Panc1 (cell line): Measurements from ENCODE around the gene FRMPD1. TPM values are rescaled to one million over a fixed set of nuclear protein-coding genes. Genes with fewer than 3 reads are reported as not detected.

ENCODE experiments used
- ATAC-seq: fragments of 200-7000 bp; cut with Tn5 transposase; 2 replicates; pipeline ENCODE4 v1.9.1; 2020; ENCODE audit warnings: mild to moderate bottlenecking, moderate library complexity
- BruUV-seq: library from RNA; stranded (reverse); fragments of 400-500 nt; replicated peaks from 2 replicates; lab custom pipeline; 2021; lab: Mats Ljungman, UMichigan
- CTCF ChIA-PET: fragments of 300-600 bp; sonication (Branson Sonifier 250); formaldehyde crosslinking; loops from one replicate; lab custom pipeline; 2022; ENCODE audit warnings: antibody characterized with exemption; lab: Charles Lee
- POLR2A ChIA-PET: fragments of 300-600 bp; sonication (Branson Sonifier 250); formaldehyde crosslinking; loops from one replicate; lab custom pipeline; 2022; ENCODE audit warnings: antibody characterized with exemption; lab: Charles Lee
- DNase-seq: peaks from one replicate; pipeline ENCODE4 v3.0.0-alpha.2; 2010; ENCODE audit warnings: low read depth, low spot score
- H3K27ac ChIP-seq: 2 replicates; pipeline ENCODE4 v1.5.1; 2011; ENCODE audit warnings: mild to moderate bottlenecking, low read length, inconsistent platforms
- H3K27me3 ChIP-seq: fragments of 200-500 bp; sonication (Bioruptor generic); 2 replicates; pipeline ENCODE4 v1.6.0; 2014; ENCODE audit warnings: low read length, inconsistent platforms; ENCODE audit not compliant: control insufficient read depth, insufficient read depth
- H3K36me3 ChIP-seq: fragments of 200-500 bp; sonication (Bioruptor generic); 2 replicates; pipeline ENCODE4 v1.5.1; 2014; ENCODE audit warnings: inconsistent platforms, mild to moderate bottlenecking, low read length, moderate library complexity; ENCODE audit not compliant: control insufficient read depth, insufficient read depth
- H3K4me1 ChIP-seq: 2 replicates; pipeline ENCODE4 v1.5.1; 2011; ENCODE audit warnings: inconsistent platforms, mild to moderate bottlenecking, low read length, moderate library complexity; ENCODE audit not compliant: control insufficient read depth, insufficient read depth
- H3K4me3 ChIP-seq, 2 experiments: 2 replicates each; pipeline ENCODE4 v1.5.1; 2011 to 2012; ENCODE audit warnings: low read depth in 2 of 2, low read length in 2 of 2, mild to moderate bottlenecking in 2 of 2, inconsistent platforms in 1 of 2, moderate library complexity in 1 of 2
- H3K9me3 ChIP-seq: fragments of 200-500 bp; sonication (Bioruptor generic); 2 replicates; pipeline ENCODE4 v1.5.1; 2014; ENCODE audit warnings: low read depth, mild to moderate bottlenecking, inconsistent platforms, low read length, moderate library complexity; ENCODE audit not compliant: control insufficient read depth, insufficient read depth
- POLR2AphosphoS5 ChIP-seq: IDR thresholded peaks from 2 replicates; pipeline ENCODE4 v1.6.1; 2012; ENCODE audit warnings: mild to moderate bottlenecking, low read depth, low read length, moderate library complexity
- SIN3A ChIP-seq: IDR thresholded peaks from 2 replicates; pipeline ENCODE4 v1.6.1; 2012; ENCODE audit warnings: low read depth, mild to moderate bottlenecking, low read length, moderate library complexity, borderline replicate concordance; ENCODE audit not compliant: insufficient read depth
- TCF7L2 ChIP-seq: IDR thresholded peaks from 2 replicates; pipeline ENCODE4 v1.6.1; 2011; ENCODE audit warnings: mild to moderate bottlenecking, low read depth, low read length, inconsistent platforms
- in situ Hi-C: cut with HindIII; loops from 2 replicates; pipeline ENCODE4 v1.10.0; 2016; ENCODE audit warnings: low sequenced_read_pairs, low pct_unique_long_range_greater_than_20kb
- intact Hi-C: fragments of 100-400 bp; cut with micrococcal nuclease; formaldehyde crosslinking; loops from one replicate; pipeline ENCODE4 v1.10.0; 2022; ENCODE audit not compliant: unreplicated experiment
- total RNA-seq: library from RNA; stranded (reverse); gene quantifications from one replicate; pipeline ENCODE4 v1.2.1, GENCODE V29; 2021; ENCODE audit not compliant: unreplicated experiment
- TF ChIP-seq, protein P1 (sequence below): fragments of 450-650 bp; IDR thresholded peaks from 2 replicates; pipeline ENCODE4 v1.5.1; 2017; ENCODE audit warnings: mild to moderate bottlenecking
- TF ChIP-seq, protein P2 (sequence below), 2 experiments: IDR thresholded peaks; 2 replicates each; pipeline ENCODE4 v1.6.1; 2011 to 2012; ENCODE audit warnings: low read depth in 2 of 2, control low read depth in 1 of 2, low read length in 1 of 2, mild to moderate bottlenecking in 1 of 2, moderate library complexity in 1 of 2; ENCODE audit not compliant: insufficient read depth in 1 of 2

Gene FRMPD1
- total RNA-seq, 1 experiment from 2014 or later, result 0.21 TPM

GRCh38 chr9:37715991-37716505 lies 65.3 kb downstream of the FRMPD1 start:
- Histone ChIP-seq H3K36me3 (no peaks in the 10 kb centered on the region), H3K27me3 (peaks cover 10% of the 10 kb centered on the region; the same call in 1 of the 2 replicates), H3K4me1 (no peaks in the 10 kb centered on the region), H3K27ac (no peak overlapping the region), H3K4me3 (no peak overlapping the region), H3K9me3 (no peaks in the 10 kb centered on the region)
- no peak for ATAC-seq
- TF ChIP-seq TCF7L2 (no peak), POLR2AphosphoS5 (no peak), SIN3A (no peak)
- TF ChIP-seq, protein P1, sequence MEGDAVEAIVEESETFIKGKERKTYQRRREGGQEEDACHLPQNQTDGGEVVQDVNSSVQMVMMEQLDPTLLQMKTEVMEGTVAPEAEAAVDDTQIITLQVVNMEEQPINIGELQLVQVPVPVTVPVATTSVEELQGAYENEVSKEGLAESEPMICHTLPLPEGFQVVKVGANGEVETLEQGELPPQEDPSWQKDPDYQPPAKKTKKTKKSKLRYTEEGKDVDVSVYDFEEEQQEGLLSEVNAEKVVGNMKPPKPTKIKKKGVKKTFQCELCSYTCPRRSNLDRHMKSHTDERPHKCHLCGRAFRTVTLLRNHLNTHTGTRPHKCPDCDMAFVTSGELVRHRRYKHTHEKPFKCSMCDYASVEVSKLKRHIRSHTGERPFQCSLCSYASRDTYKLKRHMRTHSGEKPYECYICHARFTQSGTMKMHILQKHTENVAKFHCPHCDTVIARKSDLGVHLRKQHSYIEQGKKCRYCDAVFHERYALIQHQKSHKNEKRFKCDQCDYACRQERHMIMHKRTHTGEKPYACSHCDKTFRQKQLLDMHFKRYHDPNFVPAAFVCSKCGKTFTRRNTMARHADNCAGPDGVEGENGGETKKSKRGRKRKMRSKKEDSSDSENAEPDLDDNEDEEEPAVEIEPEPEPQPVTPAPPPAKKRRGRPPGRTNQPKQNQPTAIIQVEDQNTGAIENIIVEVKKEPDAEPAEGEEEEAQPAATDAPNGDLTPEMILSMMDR, result no peak
- TF ChIP-seq, protein P2, sequence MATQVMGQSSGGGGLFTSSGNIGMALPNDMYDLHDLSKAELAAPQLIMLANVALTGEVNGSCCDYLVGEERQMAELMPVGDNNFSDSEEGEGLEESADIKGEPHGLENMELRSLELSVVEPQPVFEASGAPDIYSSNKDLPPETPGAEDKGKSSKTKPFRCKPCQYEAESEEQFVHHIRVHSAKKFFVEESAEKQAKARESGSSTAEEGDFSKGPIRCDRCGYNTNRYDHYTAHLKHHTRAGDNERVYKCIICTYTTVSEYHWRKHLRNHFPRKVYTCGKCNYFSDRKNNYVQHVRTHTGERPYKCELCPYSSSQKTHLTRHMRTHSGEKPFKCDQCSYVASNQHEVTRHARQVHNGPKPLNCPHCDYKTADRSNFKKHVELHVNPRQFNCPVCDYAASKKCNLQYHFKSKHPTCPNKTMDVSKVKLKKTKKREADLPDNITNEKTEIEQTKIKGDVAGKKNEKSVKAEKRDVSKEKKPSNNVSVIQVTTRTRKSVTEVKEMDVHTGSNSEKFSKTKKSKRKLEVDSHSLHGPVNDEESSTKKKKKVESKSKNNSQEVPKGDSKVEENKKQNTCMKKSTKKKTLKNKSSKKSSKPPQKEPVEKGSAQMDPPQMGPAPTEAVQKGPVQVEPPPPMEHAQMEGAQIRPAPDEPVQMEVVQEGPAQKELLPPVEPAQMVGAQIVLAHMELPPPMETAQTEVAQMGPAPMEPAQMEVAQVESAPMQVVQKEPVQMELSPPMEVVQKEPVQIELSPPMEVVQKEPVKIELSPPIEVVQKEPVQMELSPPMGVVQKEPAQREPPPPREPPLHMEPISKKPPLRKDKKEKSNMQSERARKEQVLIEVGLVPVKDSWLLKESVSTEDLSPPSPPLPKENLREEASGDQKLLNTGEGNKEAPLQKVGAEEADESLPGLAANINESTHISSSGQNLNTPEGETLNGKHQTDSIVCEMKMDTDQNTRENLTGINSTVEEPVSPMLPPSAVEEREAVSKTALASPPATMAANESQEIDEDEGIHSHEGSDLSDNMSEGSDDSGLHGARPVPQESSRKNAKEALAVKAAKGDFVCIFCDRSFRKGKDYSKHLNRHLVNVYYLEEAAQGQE (IDR thresholded peaks at IDR 0.05; ENCODE audit: insufficient read depth in 1 of 2, low read depth in 2 of 2, low read length in 1 of 2), result no peak
- BruUV-seq, result no TSS peak
- ChIA-PET CTCF (no interaction called here), POLR2A (interaction anchor here (0.6 to 0.8 kb wide), 2 partner anchors 14 to 20 kb away, joined by 3 to 6 read pairs; no protein-coding TSS in a partner anchor)
- intact Hi-C loops (no loop called here), in situ Hi-C loops (no loop called here)
- no peak for DNase-seq

- no peak overlapping the region for H3K4me3 ChIP-seq
- DNase-seq (no peak), ATAC-seq (no peak)
- in situ Hi-C loops (no loop called here), intact Hi-C loops (no loop called here)
- H3K27me3 ChIP-seq, result peaks cover 12% of the 10 kb centered on the region; the same call in 1 of the 2 replicates
- POLR2A ChIA-PET, result no interaction called here
- CTCF ChIA-PET, result no interaction called here
- no TSS peak for BruUV-seq
- no peaks in the 10 kb centered on the region for H3K9me3 ChIP-seq
- H3K4me1 ChIP-seq, result no peaks in the 10 kb centered on the region
- no peak overlapping the region for H3K27ac ChIP-seq
- no peaks in the 10 kb centered on the region for H3K36me3 ChIP-seq
- no peak for TF ChIP-seq TCF7L2
- TF ChIP-seq, protein P1, result no peak
- TF ChIP-seq POLR2AphosphoS5, result no peak
- TF ChIP-seq SIN3A, result no peak
- TF ChIP-seq, protein P2 (IDR thresholded peaks at IDR 0.05; ENCODE audit: insufficient read depth in 1 of 2, low read depth in 2 of 2, low read length in 1 of 2), result no peak
These were observed 68.8 kb downstream of the FRMPD1 start for GRCh38 chr9:37719526-37719925.
